H9 (cell line): ENCODE measurements around the gene TOR4A. TPM values are rescaled to one million over a fixed set of nuclear protein-coding genes. Genes with fewer than 3 reads are reported as not detected.
A peak's percentile ranks its signal among the peaks of the same experiment; 100 is the strongest.

ENCODE experiments used
- DNase-seq: peaks from one replicate; pipeline ENCODE4 v3.0.0-alpha.2; 2017
- H2AFZ ChIP-seq: one replicate; pipeline ENCODE4 v1.6.1; 2013; ENCODE audit warnings: mild to moderate bottlenecking, low read length, control low read depth, moderate library complexity
- H2AK5ac ChIP-seq: 2 replicates; pipeline ENCODE4 v1.6.1; 2013; ENCODE audit warnings: low read length, control low read depth, mixed read lengths; ENCODE audit not compliant: insufficient read length
- H2BK120ac ChIP-seq: one replicate; pipeline ENCODE4 v1.6.1; 2013; ENCODE audit warnings: low read depth, mild to moderate bottlenecking, low read length, control low read depth, inconsistent platforms; ENCODE audit not compliant: poor library complexity, severe bottlenecking
- H2BK12ac ChIP-seq: 2 replicates; pipeline ENCODE4 v1.6.1; 2013; ENCODE audit warnings: low read length, control low read depth, mixed read lengths, low read depth; ENCODE audit not compliant: insufficient read length
- H2BK15ac ChIP-seq: 2 replicates; pipeline ENCODE4 v1.6.1; 2013; ENCODE audit warnings: low read depth, low read length, control low read depth
- H2BK20ac ChIP-seq: one replicate; pipeline ENCODE4 v1.6.1; 2013; ENCODE audit warnings: low read depth, mild to moderate bottlenecking, low read length, control low read depth, inconsistent platforms; ENCODE audit not compliant: poor library complexity, severe bottlenecking
- H2BK5ac ChIP-seq: 2 replicates; pipeline ENCODE4 v1.6.1; 2013; ENCODE audit warnings: low read length, control low read depth, mixed read lengths; ENCODE audit not compliant: insufficient read length
- H3K14ac ChIP-seq: 2 replicates; pipeline ENCODE4 v1.6.1; 2013; ENCODE audit warnings: low read length, control low read depth; ENCODE audit not compliant: insufficient read depth
- H3K18ac ChIP-seq: 2 replicates; pipeline ENCODE4 v1.6.1; 2013; ENCODE audit warnings: low read depth, mild to moderate bottlenecking, mixed read lengths, low read length, control low read depth; ENCODE audit not compliant: insufficient read length
- H3K23ac ChIP-seq: 2 replicates; pipeline ENCODE4 v1.6.1; 2013; ENCODE audit warnings: low read length, control low read depth, mixed read lengths, low read depth; ENCODE audit not compliant: insufficient read length
- H3K23me2 ChIP-seq: 2 replicates; pipeline ENCODE4 v1.6.1; 2013; ENCODE audit warnings: low read depth, mild to moderate bottlenecking, mixed read lengths, low read length, control low read depth; ENCODE audit not compliant: insufficient read length, poor library complexity, severe bottlenecking
- H3K27ac ChIP-seq: 2 replicates; pipeline ENCODE4 v1.5.1; 2013; ENCODE audit warnings: low read length, control low read depth, mixed read lengths, low read depth; ENCODE audit not compliant: insufficient read length
- H3K27me3 ChIP-seq: 2 replicates; pipeline ENCODE4 v1.6.1; 2013; ENCODE audit warnings: low read length, control low read depth, inconsistent platforms; ENCODE audit not compliant: insufficient read depth
- H3K4ac ChIP-seq: 2 replicates; pipeline ENCODE4 v1.6.1; 2013; ENCODE audit warnings: low read depth, mild to moderate bottlenecking, control low read depth, inconsistent platforms, low read length, moderate library complexity
- H3K4me1 ChIP-seq: 2 replicates; pipeline ENCODE4 v1.6.1; 2013; ENCODE audit warnings: low read length, control low read depth, inconsistent platforms; ENCODE audit not compliant: insufficient read depth
- H3K4me2 ChIP-seq: 2 replicates; pipeline ENCODE4 v1.6.1; 2013; ENCODE audit warnings: low read length, control low read depth, mixed read lengths; ENCODE audit not compliant: insufficient read length, insufficient read depth
- H3K56ac ChIP-seq: 2 replicates; pipeline ENCODE4 v1.6.1; 2013; ENCODE audit warnings: low read depth, mild to moderate bottlenecking, mixed read lengths, low read length, control low read depth; ENCODE audit not compliant: insufficient read length
- H3K79me1 ChIP-seq: 2 replicates; pipeline ENCODE4 v1.6.1; 2013; ENCODE audit warnings: low read depth, mild to moderate bottlenecking, moderate library complexity, low read length, control low read depth, inconsistent platforms; ENCODE audit not compliant: insufficient read depth, poor library complexity, severe bottlenecking
- H3K79me2 ChIP-seq: 2 replicates; pipeline ENCODE4 v1.6.1; 2013; ENCODE audit warnings: low read length, control low read depth, inconsistent platforms; ENCODE audit not compliant: insufficient read depth
- H3K9ac ChIP-seq: 2 replicates; pipeline ENCODE4 v1.6.1; 2013; ENCODE audit warnings: low read length, control low read depth, mixed read lengths; ENCODE audit not compliant: insufficient read length; ENCODE audit errors: extremely low read depth
- H3K9me3 ChIP-seq: one replicate; pipeline ENCODE4 v1.6.1; 2013; ENCODE audit warnings: low read depth, low read length, inconsistent platforms; ENCODE audit not compliant: control insufficient read depth
- H3T11ph ChIP-seq: one replicate; pipeline ENCODE4 v1.6.1; 2013; ENCODE audit warnings: mild to moderate bottlenecking, low read length, control low read depth, inconsistent platforms
- H4K20me1 ChIP-seq: one replicate; pipeline ENCODE4 v1.6.1; 2013; ENCODE audit not compliant: control insufficient read depth, insufficient read length, insufficient read depth
- H4K5ac ChIP-seq: 2 replicates; pipeline ENCODE4 v1.6.1; 2013; ENCODE audit warnings: low read depth, mild to moderate bottlenecking, mixed read lengths, low read length, control low read depth; ENCODE audit not compliant: insufficient read length
- H4K8ac ChIP-seq: replicated peaks from 2 replicates; pipeline ENCODE4 v1.6.1; 2013; ENCODE audit warnings: low read length, control low read depth, mixed read lengths, low read depth; ENCODE audit not compliant: insufficient read length
- H4K91ac ChIP-seq: 2 replicates; pipeline ENCODE4 v1.6.1; 2013; ENCODE audit warnings: low read depth, mild to moderate bottlenecking, moderate library complexity, mixed read lengths, low read length, control low read depth; ENCODE audit not compliant: insufficient read length
- H3K27ac Mint-ChIP-seq, 3 experiments: 2 replicates in 2 of 3; 3 replicates in 1 of 3; pipeline ENCODE4 v1.8.0; 2020 to 2021; ENCODE audit warnings: mixed read lengths in 3 of 3, mild to moderate bottlenecking in 1 of 3, moderate library complexity in 1 of 3
- H3K27me3 Mint-ChIP-seq: 2 replicates; pipeline ENCODE4 v1.8.0; 2021; ENCODE audit warnings: low read depth, mild to moderate bottlenecking, moderate library complexity, mixed read lengths
- H3K36me3 Mint-ChIP-seq, 3 experiments: 2 replicates in 2 of 3; 3 replicates in 1 of 3; pipeline ENCODE4 v1.8.0; 2020 to 2021; ENCODE audit warnings: low read depth in 3 of 3, mixed read lengths in 3 of 3; ENCODE audit not compliant: insufficient read depth in 1 of 3
- H3K4me1 Mint-ChIP-seq, 2 experiments: 2 replicates each; pipeline ENCODE4 v1.8.0; 2020; ENCODE audit warnings: mixed read lengths in 2 of 2
- H3K4me3 Mint-ChIP-seq, 2 experiments: 2 replicates in 1 of 2; 3 replicates in 1 of 2; pipeline ENCODE4 v1.8.0; 2020 to 2021; ENCODE audit warnings: mild to moderate bottlenecking in 2 of 2, mixed read lengths in 2 of 2, moderate library complexity in 1 of 2
- H3K9me3 Mint-ChIP-seq, 2 experiments: 2 replicates in 1 of 2; 3 replicates in 1 of 2; pipeline ENCODE4 v1.8.0; 2020; ENCODE audit warnings: mild to moderate bottlenecking in 2 of 2, mixed read lengths in 2 of 2, moderate library complexity in 1 of 2
- WGBS: extraction: QIAGEN DNeasy Blood & Tissue Kit; methylation state at CpG from one replicate; pipeline ENCODE4 v1.1.7; 2013; ENCODE audit warnings: missing lambda C conversion rate, low lambda C conversion rate, mixed read lengths; ENCODE audit not compliant: insufficient read length; ENCODE audit errors: extremely low coverage; 5-methylcytosine and 5-hydroxymethylcytosine counted together
- total RNA-seq: library from RNA; stranded (reverse); gene quantifications from 2 replicates; pipeline ENCODE4 v1.2.1, GENCODE V29; 2021
- TF ChIP-seq, protein P1 (sequence below): fragments of 200-600 bp; sonication (generic); conservative IDR thresholded peaks from 3 replicates; pipeline ENCODE4 v1.8.0; 2021; ENCODE audit warnings: antibody characterized with exemption, mild to moderate bottlenecking

TOR4A gene
- total RNA-seq, 1 experiment from 2014 or later = 6.2 TPM

DNA sequence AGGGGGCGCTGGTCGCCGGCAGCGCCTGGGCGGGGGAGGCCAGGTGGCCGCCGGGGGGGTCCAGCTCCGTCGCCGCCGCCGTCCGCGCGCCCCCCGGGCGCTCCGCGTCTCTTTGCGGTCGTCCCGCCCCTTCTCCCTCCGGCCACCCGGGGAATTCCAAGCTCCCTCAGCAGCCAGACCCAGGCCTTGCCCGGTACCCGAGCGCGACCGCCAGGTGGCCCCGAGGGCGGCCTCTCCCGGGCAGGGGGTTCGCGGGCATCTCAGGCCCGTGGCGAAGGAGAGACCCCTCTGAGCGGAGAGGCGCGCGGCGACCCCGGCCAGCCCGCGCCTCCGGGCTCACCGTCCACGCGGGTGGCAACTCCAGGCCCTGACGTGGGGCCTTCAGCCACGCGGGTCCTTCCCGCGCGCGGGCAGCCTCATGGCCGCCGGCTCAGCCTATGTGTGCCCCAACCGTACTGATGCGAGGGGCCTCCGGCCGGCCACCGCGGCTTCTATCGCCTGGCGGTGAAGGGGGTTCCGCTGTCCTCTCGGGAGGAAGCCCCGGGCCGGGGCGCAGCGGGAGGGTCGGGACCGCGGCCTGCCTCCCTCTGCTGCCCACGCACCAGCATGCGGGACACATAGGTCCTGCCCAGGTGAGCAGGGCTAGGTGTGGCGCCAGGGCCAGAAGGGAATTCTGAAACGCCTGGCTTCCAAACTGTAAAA, 25.1 kb downstream of the TOR4A start:
- Histone ChIP-seq H3K9ac (no peak overlapping the region), H2AFZ (no peak overlapping the region)

More for the DNA sequence above, 25.1 kb downstream of the TOR4A start:
- no peak overlapping the region for H2BK20ac ChIP-seq
- no peaks in the 10 kb centered on the region for H3K79me2 ChIP-seq
- H3K4ac ChIP-seq = no peak overlapping the region
- Mint-ChIP-seq H3K27me3 (peaks cover 27% of the 10 kb centered on the region), H3K9me3 (peaks cover 0 to 2% of the 10 kb centered on the region in 2 experiments; a peak in 3 of 5 replicates), H3K36me3 (peaks cover 0 to 2% (median 0%) of the 10 kb centered on the region in 3 experiments; a peak in 3 of 7 replicates), H3K27ac (no peak overlapping the region), H3K4me3 (peak overlapping the region; percentile 40 to 65; a peak in 3 of 5 replicates), H3K4me1 (peaks cover 26 to 44% of the 10 kb centered on the region in 2 experiments)
- peaks cover 5% of the 10 kb centered on the region for H3K23me2 ChIP-seq
- H3K9me3 ChIP-seq = no peaks in the 10 kb centered on the region
- H2BK12ac ChIP-seq = no peak overlapping the region
- peak overlapping the region; percentile 36 for H3K4me2 ChIP-seq
- H3K79me1 ChIP-seq = no peaks in the 10 kb centered on the region
- H3K14ac ChIP-seq = 0 out of 2 replicates have a peak overlapping the region, but pooled peaks have one; percentile 12
- no peak overlapping the region for H3T11ph ChIP-seq
- peak overlapping the region; percentile 16; the same call in 1 of the 2 replicates for H2BK15ac ChIP-seq
- no peak overlapping the region for H2BK120ac ChIP-seq
- DNase-seq = peak; percentile 77
- H2BK5ac ChIP-seq = no peak overlapping the region
- H4K5ac ChIP-seq = no peak overlapping the region
- no CpG with 5 or more reads among the region's 78 CpGs for WGBS
- no peak overlapping the region for H3K27ac ChIP-seq
- no peaks in the 10 kb centered on the region; the same call in 1 of the 2 replicates for H3K27me3 ChIP-seq
- H4K8ac ChIP-seq = no peak overlapping the region
- no peak overlapping the region for H4K91ac ChIP-seq
- H2AK5ac ChIP-seq = no peak overlapping the region
- H4K20me1 ChIP-seq = no peaks in the 10 kb centered on the region
- H3K4me1 ChIP-seq = peaks cover 2% of the 10 kb centered on the region; the same call in 1 of the 2 replicates
- TF ChIP-seq, protein P1, sequence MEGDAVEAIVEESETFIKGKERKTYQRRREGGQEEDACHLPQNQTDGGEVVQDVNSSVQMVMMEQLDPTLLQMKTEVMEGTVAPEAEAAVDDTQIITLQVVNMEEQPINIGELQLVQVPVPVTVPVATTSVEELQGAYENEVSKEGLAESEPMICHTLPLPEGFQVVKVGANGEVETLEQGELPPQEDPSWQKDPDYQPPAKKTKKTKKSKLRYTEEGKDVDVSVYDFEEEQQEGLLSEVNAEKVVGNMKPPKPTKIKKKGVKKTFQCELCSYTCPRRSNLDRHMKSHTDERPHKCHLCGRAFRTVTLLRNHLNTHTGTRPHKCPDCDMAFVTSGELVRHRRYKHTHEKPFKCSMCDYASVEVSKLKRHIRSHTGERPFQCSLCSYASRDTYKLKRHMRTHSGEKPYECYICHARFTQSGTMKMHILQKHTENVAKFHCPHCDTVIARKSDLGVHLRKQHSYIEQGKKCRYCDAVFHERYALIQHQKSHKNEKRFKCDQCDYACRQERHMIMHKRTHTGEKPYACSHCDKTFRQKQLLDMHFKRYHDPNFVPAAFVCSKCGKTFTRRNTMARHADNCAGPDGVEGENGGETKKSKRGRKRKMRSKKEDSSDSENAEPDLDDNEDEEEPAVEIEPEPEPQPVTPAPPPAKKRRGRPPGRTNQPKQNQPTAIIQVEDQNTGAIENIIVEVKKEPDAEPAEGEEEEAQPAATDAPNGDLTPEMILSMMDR = peak; percentile 75
- H3K23ac ChIP-seq = no peak overlapping the region
- no peak overlapping the region for H3K18ac ChIP-seq
- H3K56ac ChIP-seq = no peak overlapping the region
